Large intestine (tissue), 3 donors: ENCODE results near the gene ANKRD22. TPM values are rescaled to one million over a fixed set of nuclear protein-coding genes. Genes with fewer than 3 reads are reported as not detected.
A peak's percentile ranks its signal among the peaks of the same experiment; 100 is the strongest.
"Not testable (repeated sequence)": the region's sequence is repeated elsewhere in the genome, so short reads cannot be mapped to it uniquely, and the experiment has no call there.

Experiments
- DNase-seq, 2 donors: peaks; one replicate each; pipeline versions ENCODE4 v3.0.0 to v3.0.0-alpha.2; 2013
- H3K27ac ChIP-seq: one replicate; pipeline ENCODE4 v1.5.1; 2013; ENCODE audit warnings: low read length
- H3K27me3 ChIP-seq: 2 replicates; pipeline ENCODE4 v1.6.1; 2013; ENCODE audit warnings: low read length; ENCODE audit not compliant: control insufficient read depth, insufficient read depth
- H3K36me3 ChIP-seq: 2 replicates; pipeline ENCODE4 v1.6.1; 2013; ENCODE audit warnings: low read length; ENCODE audit not compliant: control insufficient read depth, insufficient read depth
- H3K4me1 ChIP-seq: one replicate; pipeline ENCODE4 v1.6.1; 2013; ENCODE audit warnings: low read length; ENCODE audit not compliant: control insufficient read depth, insufficient read depth
- H3K4me3 ChIP-seq: one replicate; pipeline ENCODE4 v1.5.1; 2013; ENCODE audit warnings: low read length
- H3K9me3 ChIP-seq: one replicate; pipeline ENCODE4 v1.6.1; 2013; ENCODE audit warnings: mild to moderate bottlenecking, low read depth, low read length, moderate library complexity; ENCODE audit not compliant: control insufficient read depth
- WGBS: methylation state at CpG from one replicate; pipeline ENCODE4 v1.1.5; 2013; ENCODE audit warnings: low lambda C conversion rate; ENCODE audit not compliant: insufficient coverage; 5-methylcytosine and 5-hydroxymethylcytosine counted together
- polyA plus RNA-seq: library from polyadenylated mRNA; unstranded; fragments of 120-200 nt; gene quantifications from one replicate; pipeline ENCODE4 v1.2.1, GENCODE V29; 2013

Gene ANKRD22
- polyA plus RNA-seq, 1 donor: 1.3 TPM

DNA sequence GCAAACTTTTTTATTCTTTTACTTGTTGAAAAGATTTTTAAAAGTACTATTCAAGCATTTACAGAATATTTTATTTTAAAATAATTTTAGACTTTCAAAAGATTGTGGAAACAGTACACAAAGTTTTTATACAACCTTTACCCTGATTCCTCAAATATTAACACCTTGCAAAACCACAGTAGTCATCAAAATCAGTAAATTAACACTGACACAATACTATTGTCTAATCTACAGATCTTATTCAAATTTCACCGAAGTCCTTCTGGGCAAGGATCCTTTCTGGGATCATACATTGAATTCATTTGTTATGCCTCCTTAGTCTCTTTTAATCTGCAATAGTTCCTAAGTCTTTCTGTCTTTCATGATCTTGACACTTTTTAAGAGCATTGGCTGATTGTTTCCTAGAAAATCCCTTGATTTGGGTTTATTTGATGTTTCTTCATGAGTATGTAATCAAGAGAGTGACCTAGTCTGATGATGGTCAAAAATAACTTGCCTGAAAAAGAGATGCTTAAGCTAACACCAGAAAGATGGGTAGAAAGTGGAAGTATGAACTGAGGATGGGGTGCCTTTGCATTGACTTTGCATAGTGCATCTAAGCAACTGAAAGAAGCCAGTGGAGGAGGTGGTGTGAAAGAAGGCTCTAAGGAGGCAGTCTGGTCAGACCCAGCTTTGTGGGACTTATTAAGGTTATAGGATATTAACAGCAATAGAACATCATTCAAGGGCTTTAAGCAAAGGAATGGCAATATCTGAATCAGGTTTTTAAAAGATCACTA lies 38.1 kb upstream of the ANKRD22 start:
- Histone ChIP-seq H3K4me3 (no peak overlapping the region), H3K27ac (no peak overlapping the region), H3K27me3 (no peaks in the 10 kb centered on the region), H3K9me3 (no peaks in the 10 kb centered on the region), H3K36me3 (no peaks in the 10 kb centered on the region), H3K4me1 (peaks cover 10% of the 10 kb centered on the region)
- no peak for DNase-seq
- no CpG with 5 or more reads among the region's 1 CpG for WGBS

DNA sequence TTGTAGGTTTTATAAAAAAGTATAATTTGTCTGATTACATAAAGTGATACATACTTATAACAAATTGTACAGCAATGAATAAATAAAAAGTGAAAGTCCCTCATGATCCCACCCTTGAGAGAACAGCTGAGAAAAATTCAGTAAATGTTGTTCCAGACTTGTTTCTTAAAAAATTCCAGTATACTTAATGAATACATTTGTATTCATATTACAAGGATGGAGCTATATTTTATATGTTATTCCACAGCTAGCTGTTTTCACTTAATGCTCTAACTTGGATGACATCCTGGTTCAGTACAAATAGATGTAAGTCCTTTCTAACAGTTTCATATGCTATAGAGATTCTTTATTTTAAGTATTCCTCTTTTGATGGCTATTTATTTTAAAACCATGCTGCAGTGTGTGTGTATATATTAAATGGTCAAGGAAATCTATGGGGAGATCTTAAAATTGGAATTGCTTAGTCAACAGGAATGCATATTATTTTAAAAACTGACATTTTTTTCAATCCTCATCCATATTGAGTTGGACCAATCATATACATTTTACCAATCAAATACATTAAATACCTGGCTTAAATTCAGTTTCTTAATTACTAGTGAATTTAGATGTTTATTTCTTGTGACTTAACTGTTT lies 37.3 kb upstream of the ANKRD22 start:
- no peak overlapping the region for H3K4me3 ChIP-seq
- H3K9me3 ChIP-seq: no peaks in the 10 kb centered on the region
- H3K27ac ChIP-seq: no peak overlapping the region
- H3K27me3 ChIP-seq: no peaks in the 10 kb centered on the region
- H3K36me3 ChIP-seq: no peaks in the 10 kb centered on the region
- no peak for DNase-seq
- peaks cover 6% of the 10 kb centered on the region for H3K4me1 ChIP-seq

DNA sequence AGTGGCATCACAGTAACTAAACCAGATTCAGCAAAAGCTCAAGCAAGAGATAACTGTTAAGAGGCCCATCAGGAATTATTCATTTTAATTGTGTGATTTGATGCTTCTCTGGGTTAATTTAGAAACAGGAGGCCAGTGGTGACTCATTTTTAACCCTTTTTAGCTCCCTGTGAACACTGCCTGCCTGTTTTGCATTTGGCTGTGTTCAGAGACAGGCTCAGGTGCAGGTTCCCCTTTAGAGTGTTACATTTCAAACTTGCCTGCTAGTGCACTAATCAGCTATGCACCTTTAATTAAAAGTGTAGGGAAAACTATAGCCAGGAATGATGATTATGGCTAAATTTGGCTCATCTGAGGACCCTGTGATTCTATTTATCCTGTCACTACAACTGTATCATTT lies 34.9 kb upstream of the ANKRD22 start:
- no peaks in the 10 kb centered on the region for H3K36me3 ChIP-seq
- H3K4me3 ChIP-seq: no peak overlapping the region
- peaks cover 6% of the 10 kb centered on the region for H3K4me1 ChIP-seq
- no peak overlapping the region for H3K27ac ChIP-seq
- H3K27me3 ChIP-seq: no peaks in the 10 kb centered on the region
- H3K9me3 ChIP-seq: no peaks in the 10 kb centered on the region
- no peak for DNase-seq

DNA sequence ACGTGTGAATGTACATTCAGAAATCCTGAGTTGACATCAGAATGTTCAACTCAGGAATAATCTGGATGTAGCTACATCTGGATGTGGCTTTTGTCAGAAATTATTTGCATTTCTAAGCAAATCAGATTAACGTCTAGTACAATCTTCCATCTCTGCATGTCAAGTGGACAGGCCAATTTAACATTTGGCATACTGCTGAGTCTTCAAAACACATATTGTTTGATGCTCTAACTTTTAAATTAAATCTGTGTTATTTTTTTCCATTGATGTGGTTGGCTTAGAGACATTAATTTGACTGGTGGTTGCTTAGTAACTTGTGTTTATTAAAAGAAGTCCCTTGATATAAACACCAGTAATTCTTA lies 31.8 kb upstream of the ANKRD22 start:
- Histone ChIP-seq H3K4me3 (no peak overlapping the region), H3K9me3 (no peaks in the 10 kb centered on the region), H3K36me3 (no peaks in the 10 kb centered on the region), H3K27ac (peak overlapping the region; percentile 7), H3K4me1 (peaks cover 14% of the 10 kb centered on the region), H3K27me3 (no peaks in the 10 kb centered on the region)
- no CpG with 5 or more reads among the region's 2 CpGs for WGBS
- DNase-seq: no peak

DNA sequence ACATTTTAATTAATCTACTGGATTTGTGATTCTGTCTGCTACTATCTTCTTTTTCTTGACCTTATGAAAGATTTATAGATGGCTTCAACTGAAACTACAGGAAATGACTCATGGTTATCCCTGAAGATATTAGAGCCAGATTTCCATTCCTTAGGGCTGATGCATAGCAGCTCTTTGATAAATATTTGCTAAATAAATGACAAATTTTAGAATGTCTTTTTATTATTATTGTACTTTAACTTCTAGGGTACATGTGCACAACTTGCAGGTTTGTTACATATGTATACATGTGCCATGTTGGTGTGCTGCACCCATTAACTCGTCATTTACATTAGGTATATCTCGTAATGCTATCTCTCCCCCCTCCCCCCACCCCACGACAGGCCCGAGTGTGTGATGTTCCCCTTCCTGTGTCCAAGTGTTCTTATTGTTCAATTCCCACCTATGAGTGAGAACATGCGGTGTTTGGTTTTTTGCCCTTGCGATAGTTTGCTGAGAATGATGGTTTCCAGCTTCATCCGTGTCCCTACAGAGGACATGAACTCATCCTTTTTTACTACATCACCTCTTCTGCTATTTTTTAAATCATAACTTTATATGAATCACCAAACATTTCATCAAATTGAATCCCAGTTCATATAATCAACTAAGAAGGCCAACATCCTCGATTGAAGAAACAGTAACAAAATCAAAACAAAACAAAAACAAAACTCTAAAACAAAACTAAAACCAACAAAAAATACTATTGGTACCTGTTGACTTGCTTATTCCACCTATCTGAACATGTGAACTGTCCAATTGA lies 31.2 kb upstream of the ANKRD22 start:
- peak overlapping the region; percentile 99 for H3K27ac ChIP-seq
- H3K36me3 ChIP-seq, H3K27me3 ChIP-seq, DNase-seq, H3K9me3 ChIP-seq: not testable (repeated sequence)
- WGBS: no CpG with 5 or more reads among the region's 8 CpGs
- peaks cover 14% of the 10 kb centered on the region for H3K4me1 ChIP-seq
- peak overlapping the region; percentile 97 for H3K4me3 ChIP-seq

DNA sequence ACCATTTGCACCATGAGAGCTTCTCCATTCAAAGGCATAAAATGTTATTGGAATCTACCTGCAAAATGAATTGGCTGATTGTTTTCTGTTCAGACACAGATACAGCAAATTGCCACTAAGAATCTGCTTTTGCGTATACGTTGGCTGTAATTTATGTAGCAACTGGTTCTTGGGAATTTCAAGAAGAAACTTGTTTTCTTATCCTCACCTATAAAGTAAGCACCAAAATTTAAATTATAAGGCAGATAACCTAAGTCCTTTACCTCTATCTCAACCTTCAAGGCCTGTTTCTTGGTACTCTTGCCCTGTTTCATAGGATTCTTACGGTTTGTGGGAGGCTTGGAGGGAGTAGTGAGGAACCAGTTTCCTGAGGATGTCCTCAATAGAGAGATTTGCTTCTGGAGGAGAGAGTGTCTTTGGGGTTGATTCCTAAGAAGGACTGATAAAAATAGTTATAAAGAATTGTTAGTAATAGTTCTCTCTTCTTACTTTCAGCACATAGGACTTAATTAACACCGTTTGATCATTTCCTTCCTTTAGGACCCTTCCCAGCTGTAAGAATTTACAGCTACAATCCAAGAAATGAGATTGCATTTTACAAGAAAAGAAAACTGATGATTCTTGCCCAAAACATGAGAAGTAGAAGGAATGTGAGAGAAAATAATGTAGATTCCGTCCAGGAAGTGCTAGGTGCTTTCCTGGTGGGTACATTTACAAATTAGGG lies 30.4 kb upstream of the ANKRD22 start:
- Histone ChIP-seq H3K36me3 (no peaks in the 10 kb centered on the region), H3K9me3 (no peaks in the 10 kb centered on the region), H3K27ac (peak overlapping the region; percentile 99), H3K4me3 (peak overlapping the region; percentile 97), H3K27me3 (no peaks in the 10 kb centered on the region), H3K4me1 (peaks cover 14% of the 10 kb centered on the region)
- DNase-seq: no peak
- 57% methylated on average over 1 of the region's 5 CpGs for WGBS

DNA sequence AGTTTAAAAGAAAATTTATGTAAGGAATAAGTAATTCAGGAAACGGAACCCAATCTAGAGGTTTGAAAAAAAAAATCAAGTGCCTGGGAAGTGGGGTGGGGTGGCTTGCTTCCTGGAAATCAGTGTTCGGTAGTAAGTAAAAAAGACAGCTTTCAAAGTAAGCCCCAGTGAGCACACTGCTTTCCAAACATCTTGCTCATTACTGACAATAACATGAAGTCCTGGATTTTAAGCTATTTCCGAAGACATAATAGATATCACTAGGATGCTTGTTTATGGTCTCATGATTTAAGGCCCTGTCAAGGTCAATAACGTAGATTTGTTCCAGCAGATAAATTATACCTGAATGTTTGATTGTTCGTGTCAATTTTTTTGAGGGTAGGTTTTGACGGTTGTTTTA lies 29.7 kb upstream of the ANKRD22 start:
- Histone ChIP-seq H3K27me3 (no peaks in the 10 kb centered on the region), H3K4me1 (peaks cover 14% of the 10 kb centered on the region), H3K9me3 (no peaks in the 10 kb centered on the region), H3K27ac (peak overlapping the region; percentile 99), H3K4me3 (peak overlapping the region; percentile 97), H3K36me3 (no peaks in the 10 kb centered on the region)
- DNase-seq: peak in 1 of 2 donors; percentile 48
- WGBS: 0% methylated on average over 2 of the region's 6 CpGs

DNA sequence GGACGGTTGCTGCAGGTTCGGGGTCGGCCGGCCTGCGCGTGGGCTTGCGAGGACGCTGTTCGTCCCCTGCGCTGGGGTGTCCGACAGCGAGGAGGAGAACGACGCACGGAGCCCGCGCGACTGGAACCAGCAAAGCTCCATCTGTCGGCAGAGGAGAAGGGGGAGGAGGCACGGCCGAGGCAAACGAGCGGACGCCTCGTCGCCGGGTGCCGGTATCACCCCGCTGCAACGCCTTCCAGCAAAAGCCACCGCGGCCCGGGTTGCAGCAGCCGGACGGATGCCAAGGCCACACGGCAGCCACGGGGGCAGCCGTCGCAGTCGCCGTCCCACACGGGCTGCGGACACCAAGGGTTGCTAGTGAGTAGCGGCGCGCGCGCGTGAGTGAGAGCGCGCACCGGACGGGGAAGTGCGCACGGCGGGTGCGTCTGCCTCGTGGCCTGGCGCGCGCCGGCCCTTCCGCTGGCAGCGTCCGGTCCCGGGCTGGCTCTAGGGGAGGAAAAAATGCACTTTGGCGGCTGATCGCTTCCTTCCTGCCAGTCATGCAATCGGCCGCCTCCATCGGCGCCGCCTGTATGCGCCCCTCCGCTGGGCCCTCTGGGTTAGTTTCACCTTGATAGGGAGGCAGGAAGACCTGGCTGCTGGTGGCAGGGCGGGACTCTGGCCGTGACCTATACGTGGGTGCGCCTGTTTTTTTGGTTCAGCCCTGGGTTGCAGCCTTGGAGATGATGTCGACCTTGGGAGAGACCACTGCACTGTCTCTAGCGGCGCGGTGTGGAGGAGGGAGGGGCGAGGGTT lies 28.8 kb upstream of the ANKRD22 start:
- Histone ChIP-seq H3K4me3 (peak overlapping the region; percentile 97), H3K27ac (peak overlapping the region; percentile 99), H3K4me1 (peaks cover 14% of the 10 kb centered on the region), H3K9me3 (no peaks in the 10 kb centered on the region), H3K36me3 (no peaks in the 10 kb centered on the region), H3K27me3 (no peaks in the 10 kb centered on the region)
- DNase-seq: peak; percentile 71 to 94
- WGBS: no CpG with 5 or more reads among the region's 84 CpGs

DNA sequence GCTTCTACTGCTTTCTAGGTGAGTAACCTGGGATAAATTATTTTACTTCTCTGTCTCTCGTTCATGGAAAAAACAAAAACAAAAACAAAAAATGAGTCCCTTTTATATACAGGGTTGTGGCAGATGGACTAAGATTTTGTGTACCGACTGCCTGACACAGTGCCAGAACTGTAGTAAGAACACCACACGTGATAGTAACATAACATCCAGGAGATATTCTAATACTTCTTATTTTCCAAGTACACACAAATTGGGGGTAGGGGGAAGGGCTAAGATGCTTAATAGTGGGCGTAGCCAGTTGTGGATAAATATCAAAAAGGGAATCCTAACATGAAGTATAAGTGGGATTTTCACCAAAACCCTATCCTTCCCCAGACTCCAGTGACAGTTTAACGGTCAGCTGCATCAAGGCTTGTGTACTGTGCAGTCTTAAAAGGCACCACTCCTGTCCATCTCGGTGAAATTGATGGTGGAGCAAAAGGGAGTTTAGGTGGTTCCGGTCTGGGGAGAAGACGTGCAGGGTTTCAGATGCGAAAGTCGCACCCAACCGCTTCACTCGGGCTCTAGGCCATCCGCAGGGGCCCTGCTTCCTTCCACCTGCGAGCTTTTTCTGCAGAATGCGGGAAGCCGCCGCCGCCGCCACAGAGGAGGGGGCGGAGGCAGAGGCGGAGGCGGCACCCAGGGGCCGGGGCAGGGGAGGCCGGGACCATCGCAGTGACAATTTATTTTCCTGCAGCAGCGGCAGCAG lies 28.1 kb upstream of the ANKRD22 start, which contains the start of gene STAMBPL1:
TSS of gene STAMBPL1 (plus strand) at position 712 of the 748 bp plus-strand sequence. CDS start 21,464 bp downstream, outside the sequence.
- Histone ChIP-seq H3K4me1 (peaks cover 14% of the 10 kb centered on the region), H3K9me3 (no peaks in the 10 kb centered on the region), H3K36me3 (no peaks in the 10 kb centered on the region), H3K4me3 (peak within 1 kb of the TSS; percentile 97), H3K27me3 (no peaks in the 10 kb centered on the region), H3K27ac (peak within 1 kb of the TSS; percentile 99)
- 20% methylated on average over 1 of the region's 26 CpGs for WGBS
- no peak for DNase-seq
